ACHN (cell line): ENCODE results near the gene PRX.

Source experiments
- DNase-seq: peaks from one replicate; pipeline ENCODE4 v3.0.0-alpha.2; 2015
- in situ Hi-C: cut with HindIII; loops from 2 replicates; pipeline ENCODE4 v1.10.0; 2017; ENCODE audit warnings: low sequenced_read_pairs, low pct_ligation_motif_present, low pct_unique_long_range_greater_than_20kb

PRX gene

DNA sequence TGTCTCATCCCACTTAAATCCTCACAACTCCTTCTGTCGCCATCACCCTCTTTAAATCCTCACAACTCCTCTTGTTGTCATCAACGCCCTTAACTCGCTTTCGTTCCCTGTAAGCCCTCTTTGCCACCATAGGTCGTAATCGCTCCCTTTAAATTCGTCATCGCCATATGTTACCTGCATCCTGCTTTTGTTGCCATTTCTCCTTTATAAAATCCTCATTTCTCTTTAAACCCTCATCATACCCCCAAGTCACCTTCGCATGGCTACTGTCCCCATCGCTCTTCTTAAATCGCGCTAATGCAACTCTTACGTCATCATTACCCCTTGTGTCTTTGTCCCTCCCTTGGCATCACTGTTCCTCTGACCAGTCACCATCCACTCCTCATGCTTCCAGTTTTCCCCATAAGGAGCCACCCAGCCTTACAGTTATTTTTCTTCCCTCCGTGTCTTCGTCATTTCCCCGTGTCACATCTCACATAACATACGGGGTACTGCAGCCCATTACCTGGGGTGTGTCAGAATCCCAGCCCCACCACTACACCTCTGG is 64.1 kb downstream of the PRX start:
- in situ Hi-C loops = no loop called here
- peak; percentile 11 for DNase-seq

DNA sequence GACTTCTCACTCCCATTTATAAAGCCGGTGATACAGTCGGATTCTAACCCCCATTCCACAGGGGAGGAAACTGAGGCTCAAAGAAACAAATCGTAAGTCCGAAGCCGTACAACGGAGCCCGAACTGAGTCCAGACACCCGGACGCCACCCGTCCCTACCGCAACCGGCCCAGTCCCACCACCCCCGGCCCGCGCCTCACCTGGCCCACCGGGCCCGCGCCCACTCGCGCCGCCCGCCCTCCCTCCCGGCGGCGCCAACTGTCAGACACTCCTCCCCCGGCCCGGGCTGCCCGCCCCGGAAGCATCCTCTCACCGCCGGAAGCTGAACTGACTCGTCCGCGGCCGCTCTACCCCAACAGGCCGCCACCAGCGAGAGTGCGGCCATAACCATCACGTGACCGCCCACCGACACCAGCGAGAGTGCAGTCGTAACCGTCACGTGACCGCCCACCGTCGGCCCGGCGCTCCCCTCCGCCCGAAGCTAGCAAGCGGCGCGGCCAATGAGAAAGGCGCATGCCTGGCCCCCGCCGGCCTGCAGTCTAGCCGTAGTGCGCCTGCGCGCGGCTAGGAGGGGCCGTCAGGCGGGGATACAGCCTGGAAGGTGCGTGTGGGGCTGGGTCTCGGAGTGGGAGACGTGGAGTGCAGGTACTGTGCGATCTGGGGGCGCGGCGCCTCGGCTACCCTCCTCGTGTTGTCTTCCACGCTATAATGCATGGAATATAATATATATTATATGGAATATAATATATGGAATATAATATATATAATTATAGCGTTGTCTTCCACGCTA is 64.9 kb downstream of the PRX start, which contains the start of the genes C19orf47 and PLD3:
C19orf47 (minus strand) TSS at position 273 of the 789 bp plus-strand sequence. CDS start 6,540 bp downstream, outside the sequence.
PLD3 (plus strand) TSS at position 571 of the 789 bp plus-strand sequence. CDS start 17,789 bp downstream, outside the sequence.
- in situ Hi-C loops = no loop called here
- peak; percentile 97 for DNase-seq

DNA sequence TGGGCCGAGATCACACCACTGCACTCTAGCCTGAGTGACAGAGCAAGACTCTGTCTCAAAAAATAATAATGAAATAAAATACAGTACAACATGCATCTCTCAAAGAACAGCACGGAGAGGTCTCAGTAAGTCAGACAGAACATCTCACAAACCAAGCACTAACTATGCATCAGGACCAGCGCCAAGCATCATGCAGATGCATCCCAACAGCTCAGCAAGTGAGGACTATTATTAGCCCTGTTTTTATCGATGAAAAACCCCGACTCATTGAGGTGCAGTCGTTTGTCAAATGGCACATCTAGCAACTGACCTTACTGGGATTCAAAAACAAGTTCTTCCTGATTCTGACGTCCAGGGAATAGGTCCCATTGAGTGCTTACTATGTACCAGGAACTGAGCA is 68.8 kb downstream of the PRX start:
- no peak for DNase-seq
- in situ Hi-C loops = no loop called here
